SIG-M5 (cell line): ENCODE data around the gene LGMN.
A peak's percentile ranks its signal among the peaks of the same experiment; 100 is the strongest.
"Not testable (repeated sequence)": the region's sequence is repeated elsewhere in the genome, so short reads cannot be mapped to it uniquely, and the experiment has no call there.

Experiments used
- DNase-seq: peaks from one replicate; lab custom pipeline; 2025; lab: John Stamatoyannopoulos, UW

The LGMN gene

DNA sequence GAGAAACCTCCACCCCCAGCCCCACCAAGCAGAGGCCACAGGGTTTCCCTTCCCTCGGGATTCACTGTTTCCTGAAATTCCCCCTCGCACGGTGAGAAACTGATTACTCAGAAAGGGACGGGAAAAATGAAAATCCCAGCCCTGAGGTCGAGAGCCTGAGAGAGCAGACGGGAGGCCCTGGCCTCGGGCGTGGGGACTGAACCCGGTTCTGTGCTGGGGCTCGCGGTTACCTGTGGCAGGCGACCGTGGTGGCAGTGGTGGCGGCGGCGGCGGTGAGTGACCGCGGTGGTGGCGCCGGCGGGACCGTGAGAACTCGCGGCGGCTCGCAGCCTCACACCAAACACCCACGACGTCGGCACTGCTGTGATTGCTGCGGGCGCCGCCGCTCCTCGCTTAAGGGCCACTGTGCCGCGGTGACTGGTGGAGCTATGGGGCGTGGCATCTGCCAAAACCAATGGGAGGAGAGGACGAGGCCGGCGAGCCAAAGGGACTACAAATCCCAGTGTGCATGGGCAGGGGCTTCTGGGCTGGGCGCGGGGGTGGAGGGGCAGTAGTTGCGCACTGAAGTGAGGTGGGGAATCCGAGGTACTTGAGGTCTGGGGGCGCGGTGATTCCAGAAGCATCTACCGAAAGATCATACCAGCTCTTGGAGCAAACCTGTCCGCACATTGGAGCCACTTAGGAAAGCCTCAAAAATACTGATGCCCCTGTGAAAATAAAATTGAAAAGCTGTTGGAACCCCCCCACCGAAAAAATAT lies at the start of gene LGMN:
Gene LGMN (minus strand): TSS at position 369 of the 758 bp plus-strand sequence. CDS start 15,841 bp downstream, outside the sequence.
- DNase-seq, result no peak

DNA sequence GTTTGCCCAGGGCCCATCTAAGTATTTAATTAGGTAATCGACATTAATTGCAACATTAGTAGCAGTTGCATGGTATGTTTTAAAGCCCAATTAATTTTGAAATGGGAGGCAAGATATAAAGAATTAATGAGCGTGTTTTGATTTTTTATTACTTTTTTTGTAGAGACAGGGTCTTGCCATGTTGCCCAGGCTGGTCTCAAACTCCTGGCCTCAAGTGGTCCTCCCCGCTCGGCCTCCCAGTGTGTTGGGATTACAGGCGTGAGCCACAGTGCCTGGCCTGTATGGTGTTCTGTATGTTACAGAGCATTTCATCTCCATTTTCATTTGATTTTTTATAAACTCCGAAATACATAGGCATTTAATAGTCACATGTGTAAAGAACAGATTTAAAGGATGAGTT lies 46.5 kb upstream of the LGMN start:
- DNase-seq, result no peak

DNA sequence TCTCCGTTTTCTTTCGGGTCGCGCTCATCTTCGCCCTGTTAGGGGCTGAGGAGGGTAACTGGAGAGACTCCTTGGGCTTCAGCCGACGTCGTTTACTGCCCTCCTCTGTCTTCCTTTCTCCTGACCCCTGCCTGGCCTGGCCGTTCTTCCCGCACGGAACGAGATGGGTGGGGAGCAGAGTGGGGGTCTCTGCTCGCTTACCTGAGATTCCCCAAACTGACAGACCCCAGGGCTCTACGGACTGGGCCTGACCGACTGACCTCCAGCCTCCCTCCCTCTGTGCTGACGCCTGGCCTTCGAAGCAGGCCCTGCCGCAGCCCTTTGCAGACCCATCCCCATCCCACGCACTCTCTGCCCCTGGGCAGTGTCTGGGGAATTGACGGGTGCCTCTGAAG lies 46.1 kb upstream of the LGMN start:
- DNase-seq, result no peak

DNA sequence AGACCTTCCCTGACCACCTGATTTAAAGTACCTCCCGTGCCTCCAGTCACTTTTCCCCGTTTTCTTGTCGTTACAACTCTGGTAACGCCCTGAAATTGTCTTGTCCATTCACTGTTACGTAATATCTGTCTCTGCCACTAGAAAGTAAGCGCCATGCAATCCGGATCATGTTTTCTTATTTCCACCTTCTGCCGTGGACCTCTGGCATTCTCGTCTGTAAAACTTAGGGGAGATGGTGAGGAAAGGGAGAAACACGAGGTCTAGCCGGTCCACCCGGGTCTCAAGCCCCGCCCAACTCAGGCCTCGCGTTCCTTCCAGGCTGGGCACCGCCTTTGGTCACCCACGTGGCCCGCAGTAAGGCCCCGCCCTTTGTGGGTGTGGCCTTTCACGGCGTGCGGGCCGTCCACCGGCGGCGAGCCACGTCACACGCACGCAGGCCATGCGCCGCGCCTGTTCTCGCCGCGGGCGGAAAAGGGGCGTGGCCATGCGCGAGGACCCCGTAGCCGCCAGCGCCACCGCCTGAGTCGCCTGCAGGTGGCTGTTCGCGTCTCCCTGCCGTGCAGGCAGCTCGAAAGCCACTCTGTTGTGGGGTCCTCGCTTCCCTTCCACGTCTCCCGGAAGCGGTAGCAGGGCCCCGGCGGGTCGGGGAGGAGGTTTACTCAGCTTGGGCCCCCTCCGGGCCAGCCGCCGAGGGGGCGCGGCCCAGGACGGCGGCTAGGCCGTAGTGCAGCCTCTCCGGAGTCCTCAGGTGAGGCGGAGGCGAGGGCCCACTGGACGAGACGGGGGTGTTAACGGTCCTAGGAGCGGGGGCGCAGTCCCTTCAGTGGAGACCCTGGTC lies 45.5 kb upstream of the LGMN start, which contains the start of gene GOLGA5:
Gene GOLGA5 (plus strand): TSS at position 597 of the 838 bp plus-strand sequence. CDS start 3,133 bp downstream, outside the sequence.
- DNase-seq, result peak; percentile 53

DNA sequence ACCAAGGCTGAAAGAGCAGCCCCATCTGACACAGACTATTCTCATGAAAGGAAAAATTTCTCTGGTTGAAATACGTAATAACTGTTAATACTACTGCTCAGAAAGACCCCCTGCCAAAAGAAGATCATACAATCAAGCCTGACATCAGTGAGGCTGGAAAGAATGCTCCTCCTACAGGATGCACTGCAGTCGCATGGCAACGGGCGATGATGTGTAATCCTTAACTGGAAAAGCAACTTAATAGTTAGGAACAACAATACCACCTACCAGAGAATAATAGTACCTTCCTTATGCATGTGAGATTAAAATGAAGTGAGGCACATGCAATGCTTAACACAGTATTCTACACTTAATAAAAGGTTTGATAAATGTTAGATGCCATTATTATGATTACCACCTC lies 44.5 kb upstream of the LGMN start:
- DNase-seq, result no peak

DNA sequence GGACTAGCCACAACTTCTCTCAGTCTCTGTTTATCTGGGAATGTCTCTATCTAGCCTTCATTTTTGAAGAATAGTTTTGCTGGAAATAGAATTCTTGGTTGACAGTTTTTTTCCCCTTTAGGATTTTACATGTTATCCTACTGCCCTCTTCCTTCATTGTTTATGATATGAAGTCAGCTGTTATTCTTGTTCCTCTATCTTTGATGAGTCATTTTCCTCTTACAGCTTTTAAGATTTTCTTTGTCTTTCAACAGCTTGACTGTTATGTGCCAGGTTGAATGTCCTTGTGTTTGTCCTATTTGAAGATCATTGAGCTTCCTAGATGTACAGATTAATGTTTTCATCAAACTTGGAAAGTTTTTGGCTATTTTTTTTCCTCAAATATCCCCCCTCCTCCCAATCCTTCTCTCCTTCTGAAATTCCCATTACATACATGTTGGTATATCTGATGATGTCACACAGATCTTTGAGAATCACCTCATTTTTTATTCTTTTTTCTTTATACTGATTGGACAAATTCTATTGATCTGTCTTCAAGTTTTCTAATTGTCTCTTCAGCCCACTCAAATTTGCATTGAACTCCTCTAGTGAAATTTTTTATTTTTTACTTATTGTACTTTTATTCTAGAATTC lies 41.1 kb upstream of the LGMN start:
- DNase-seq, result no peak

DNA sequence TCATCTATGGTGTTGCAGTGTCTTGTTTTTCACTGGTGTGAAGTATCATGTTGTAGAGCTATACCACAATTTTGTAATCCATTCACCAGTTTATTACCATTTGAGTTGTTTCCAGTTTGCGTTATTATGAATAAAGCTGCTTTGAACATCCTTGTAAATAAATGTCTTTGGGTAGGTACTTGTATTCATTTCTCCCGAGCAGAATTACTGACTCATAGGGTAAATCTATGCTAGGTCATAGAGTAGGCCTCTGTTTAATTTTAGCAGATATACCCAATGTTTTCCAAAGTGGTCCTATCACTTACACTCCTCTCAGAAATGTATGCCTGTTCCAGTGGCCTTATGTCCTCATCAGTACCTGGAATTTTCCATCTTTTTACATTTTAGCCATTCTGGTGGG lies 39.1 kb upstream of the LGMN start:
- DNase-seq, result no peak

DNA sequence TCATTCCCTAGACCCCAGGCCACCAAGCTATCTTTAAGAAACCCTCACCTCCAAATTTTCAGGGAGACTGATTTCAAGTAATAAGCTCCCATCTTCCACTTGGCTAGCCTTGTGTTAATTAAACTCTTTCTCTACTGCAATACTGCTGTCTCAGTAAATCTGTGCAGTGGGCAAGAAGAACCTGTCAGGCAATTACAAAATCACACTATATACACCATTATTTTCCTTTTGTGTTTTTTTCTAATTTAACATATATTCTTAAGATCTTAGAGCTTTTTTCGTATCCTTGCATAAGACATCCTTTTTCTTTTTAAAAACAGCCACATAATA lies 38.0 kb upstream of the LGMN start:
- DNase-seq, result no peak

DNA sequence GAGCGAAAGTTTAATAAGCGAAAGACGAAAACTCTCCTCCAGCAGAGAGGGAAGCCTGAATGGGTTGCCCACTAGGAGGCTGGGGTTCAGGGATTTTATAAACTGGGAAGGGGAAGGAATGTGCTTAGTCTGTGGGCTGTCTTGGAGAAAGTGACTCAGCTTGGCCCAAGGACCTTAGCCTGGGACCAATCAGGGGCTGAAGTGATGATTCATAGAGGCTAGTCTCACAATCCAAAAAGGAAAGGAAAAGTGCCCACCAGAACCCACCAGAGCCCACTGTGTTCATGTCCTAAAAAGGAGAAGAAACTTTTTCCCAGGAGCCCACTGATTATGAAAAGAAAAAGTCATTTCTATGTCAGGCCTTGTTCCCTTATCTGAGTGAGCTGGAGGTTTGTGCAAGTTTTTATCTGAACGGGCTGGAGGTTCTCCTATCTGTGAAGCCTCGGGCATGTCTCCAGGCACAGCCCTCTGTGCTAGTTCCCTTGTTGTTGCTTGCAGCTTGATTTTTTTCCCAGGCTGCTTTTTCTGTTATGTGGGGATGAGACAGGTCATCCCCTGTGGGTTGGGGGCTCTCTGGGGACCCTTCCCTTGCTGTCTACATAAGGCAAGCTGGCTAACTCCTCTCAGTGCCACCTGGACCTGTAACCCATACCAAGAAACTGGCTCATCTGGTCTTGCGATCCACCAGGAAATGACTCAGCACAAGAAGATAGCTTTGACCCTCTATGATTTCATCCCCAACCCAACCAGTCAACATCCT lies 37.4 kb upstream of the LGMN start:
- no peak for DNase-seq

DNA sequence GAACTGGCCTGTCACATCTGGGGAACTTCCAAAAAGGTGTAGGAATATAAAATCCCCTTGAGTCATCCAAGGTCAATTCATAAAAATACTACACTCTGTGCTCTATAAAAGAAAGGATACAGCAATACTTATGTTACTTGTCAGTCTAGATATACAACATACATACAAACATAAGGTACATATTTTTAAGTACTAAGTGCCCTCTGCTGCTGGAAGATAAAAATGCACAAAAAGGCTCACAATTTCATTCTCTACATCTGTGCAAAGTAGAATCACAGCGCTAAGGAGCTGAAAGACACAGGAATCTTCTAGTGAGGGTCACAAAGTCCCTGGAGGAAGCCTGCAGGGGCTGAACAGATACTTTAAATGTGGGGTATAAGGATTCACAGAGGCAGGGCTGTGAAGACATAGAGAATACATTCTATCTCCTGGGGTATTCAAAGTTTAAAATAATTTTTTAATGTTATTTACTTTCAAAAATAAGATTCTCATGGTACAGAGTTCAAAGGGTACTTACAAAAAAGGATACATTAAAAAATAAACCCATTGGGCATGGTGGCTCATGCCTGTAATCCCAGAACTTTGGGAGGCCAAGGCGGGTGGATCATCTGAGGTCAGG lies 35.5 kb upstream of the LGMN start:
- DNase-seq, result peak; percentile 8

DNA sequence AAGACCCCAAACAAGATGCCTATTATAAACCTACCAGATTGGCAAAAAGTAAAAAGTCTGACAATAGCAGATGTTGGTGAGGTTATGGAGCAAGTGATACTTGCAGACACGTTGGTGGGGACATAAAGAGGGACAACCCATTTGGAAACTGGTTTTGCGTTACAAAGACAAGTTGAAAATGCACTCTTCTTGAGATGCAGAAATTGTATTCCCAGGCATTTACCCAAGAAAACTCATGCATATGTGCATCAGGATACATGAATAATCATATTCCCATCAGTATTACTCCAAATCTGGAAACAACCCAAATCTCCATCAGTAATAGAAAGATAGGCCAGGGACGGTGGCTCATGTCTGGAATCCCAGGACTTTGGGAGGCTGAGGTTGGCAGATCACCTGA lies 32.9 kb upstream of the LGMN start:
- no peak for DNase-seq

DNA sequence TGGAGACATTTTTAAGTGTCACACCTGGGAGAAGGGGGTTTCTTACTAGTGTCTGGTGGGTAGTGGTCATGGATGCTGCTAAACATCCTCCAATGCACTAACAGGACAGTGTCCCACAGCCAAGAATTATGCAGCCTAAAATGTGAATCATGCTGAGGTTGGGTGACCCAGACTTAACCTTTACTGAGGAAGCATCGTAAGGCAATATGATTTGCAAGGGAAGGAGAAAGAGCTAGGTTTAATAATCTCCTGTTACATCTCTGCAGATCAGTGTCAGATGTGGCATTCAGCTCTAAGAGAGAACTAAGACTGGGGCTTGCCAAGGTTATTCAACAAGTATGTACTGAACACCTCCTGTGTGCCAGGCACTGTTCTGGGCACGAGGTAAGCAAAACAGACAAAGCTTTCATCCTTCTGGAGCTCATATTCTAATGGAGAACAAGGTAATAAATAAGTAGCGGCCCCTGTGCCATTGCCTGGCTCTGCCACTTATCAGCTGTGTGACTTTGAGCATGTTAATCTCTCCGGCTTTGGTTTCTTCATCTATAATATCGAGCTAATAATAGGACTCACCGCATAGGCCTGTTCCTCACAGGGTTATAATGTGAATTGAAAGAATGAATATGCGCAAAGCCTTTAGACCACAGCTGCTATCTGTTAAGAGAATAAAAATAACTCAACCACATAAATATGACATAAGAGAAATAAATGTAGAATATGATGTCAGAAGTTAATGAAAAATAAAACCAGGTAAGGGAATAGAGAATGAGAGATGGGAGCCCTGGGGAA lies 32.2 kb upstream of the LGMN start:
- DNase-seq, result no peak

DNA sequence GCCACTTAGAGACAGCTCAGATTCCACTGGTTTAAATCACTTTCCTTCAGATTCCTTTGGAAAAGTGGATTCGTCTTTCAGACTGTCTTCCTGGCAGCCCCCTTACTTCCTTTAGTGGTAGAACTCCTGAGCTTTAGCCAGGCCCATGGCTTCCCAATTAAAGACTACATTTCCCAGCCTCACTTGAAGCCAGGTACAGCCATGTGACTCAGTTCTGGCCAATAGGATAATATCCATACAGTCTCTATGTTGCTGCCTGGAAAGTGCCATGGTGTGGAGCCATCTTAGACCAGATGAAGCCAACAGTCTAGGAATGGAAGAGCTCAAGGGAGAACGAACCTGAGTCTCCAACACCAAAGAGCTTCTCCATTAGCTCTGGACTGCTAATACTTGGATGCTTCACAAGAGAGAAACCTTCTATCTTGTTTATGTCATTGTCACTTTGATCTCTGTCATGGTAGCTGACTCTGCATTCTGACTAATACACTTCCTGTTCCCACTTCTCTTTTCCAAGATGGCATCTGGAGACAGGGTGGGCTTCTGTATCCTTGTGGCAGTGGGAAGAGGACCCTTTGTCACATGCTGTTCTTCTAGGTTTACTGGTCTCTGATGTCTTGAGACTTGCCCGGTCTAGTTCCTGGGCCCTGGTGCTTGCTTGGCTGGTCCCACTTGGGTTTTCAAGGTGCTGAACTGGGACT lies 30.6 kb upstream of the LGMN start:
- DNase-seq, result not testable (repeated sequence)

DNA sequence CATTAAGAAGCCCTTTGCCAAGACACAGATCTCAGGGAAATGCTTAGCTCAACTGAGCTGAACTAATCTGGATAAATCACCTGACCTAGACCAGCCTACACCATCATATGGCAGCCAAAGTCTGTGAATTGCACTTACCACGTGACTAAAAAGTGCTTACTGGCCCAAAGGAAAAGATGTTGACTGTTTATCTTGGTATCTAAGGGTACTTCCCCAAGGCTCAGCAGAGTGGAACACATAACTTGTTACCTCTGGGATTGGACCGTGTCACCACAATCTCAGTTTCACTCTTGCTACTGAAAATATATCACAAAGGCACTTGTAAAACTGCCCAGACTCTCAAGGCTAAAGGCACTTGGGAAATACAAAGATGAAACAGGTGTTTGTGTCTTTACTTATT lies 26.9 kb upstream of the LGMN start:
- not testable (repeated sequence) for DNase-seq

DNA sequence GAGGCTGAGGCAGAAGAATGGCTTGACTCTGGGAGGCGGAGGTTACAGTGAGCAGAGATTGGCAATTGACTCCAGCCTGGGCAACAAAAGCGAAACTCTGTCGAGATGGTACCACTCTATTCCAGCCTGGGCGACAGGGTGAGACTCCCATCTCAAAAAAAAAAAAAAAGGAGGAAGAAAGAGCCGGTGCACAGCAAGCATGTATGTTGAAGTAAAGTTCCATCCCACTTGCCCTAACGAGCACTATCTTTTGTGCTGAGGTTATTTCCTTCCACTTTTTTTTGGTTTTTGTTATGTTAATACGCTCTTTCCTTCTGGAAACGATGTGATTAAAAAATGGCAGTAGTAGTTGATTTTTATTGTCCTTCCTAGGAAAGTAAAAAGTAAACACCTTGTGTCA lies 26.1 kb upstream of the LGMN start:
- DNase-seq, result no peak

DNA sequence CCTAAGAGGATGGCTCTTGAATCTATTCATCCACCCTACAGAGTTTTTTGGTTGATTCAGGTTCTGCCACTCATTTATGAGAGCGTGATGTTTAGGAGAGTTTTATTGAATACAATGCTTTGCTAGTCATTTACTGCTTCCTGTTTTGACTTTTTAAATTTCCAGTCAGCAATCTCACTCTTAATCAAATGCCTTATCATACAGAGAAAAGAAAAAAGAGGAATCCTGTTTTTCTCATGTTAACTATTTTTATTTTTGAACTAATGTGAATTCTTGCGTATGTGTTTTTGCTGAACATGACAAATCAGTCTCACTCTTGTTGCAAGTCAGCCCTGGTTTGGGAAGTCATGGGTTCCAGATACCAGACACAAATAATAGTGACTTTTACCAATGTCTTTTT lies 22.1 kb upstream of the LGMN start:
- no peak for DNase-seq

DNA sequence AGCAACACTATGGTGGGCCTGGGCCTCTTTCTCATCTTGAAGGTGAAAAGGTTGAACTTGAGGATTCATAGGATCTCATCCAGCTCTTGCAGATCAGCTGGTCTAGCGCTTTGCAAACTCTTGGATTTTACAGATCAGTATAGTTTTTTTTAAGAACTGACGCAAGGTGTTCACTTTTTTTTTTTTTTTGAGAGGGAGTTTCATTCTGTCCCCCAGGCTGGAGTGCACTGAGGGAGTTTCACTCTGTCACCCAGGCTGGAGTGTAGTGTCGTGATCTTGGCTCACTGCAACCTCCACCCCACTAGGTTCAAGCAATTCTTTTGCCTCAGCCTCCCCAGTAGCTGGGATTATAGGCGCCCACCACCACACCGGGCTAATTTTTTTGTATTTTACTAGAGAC lies 20.4 kb upstream of the LGMN start:
- no peak for DNase-seq

DNA sequence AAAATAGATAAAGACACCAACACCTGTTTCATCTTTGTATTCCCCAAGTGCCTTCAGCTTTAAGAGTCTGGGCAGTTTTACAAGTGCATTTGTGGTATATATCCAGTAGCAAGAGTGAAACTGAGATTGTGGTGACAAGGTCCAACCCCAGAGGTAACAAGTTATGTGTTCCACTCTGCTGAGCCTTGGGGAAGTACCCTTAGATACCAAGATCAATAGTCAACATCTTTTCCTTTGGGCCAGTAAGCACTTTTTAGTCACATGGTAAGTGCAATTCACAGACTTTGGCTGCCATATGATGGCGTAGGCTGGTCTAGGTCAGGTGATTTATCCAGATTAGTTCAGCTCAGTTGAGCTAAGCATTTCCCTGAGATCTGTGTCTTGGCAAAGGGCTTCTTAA lies 19.8 kb upstream of the LGMN start:
- DNase-seq, result not testable (repeated sequence)

DNA sequence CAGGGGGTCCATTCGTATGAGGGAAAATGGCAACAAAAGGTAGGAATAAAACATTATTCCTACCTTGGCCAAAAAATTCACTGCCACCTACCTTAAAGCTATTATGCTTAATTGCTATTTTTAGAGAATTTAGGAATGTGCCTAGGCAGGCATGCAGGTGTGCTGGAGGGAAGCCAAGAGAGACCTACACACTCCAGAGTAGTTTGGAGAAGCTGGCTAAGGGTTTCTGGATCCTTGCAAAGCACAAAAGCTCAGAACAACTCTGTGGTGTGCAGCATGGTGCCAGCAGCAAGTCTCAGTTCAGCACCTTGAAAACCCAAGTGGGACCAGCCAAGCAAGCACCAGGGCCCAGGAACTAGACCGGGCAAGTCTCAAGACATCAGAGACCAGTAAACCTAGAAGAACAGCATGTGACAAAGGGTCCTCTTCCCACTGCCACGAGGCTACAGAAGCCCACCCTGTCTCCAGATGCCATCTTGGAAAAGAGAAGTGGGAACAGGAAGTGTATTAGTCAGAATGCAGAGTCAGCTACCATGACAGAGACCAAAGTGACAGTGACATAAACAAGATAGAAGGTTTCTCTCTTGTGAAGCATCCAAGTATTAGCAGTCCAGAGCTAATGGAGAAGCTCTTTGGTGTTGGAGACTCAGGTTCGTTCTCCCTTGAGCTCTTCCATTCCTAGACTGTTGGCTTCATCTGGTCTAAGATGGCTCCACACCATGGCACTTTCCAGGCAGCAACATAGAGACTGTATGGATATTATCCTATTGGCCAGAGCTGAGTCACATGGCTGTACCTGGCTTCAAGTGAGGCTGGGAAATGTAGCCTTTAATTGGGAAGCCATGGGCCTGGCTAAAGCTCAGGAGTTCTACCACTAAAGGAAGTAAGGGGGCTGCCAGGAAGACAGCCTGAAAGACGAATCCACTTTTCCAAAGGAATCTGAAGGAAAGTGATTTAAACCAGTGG lies 15.5 kb upstream of the LGMN start:
- DNase-seq, result not testable (repeated sequence)
